Effector memory CD4-positive, alpha-beta T cell (primary cell): ENCODE results near the gene CEP85.
A peak's percentile ranks its signal among the peaks of the same experiment; 100 is the strongest.

Experiments used
- DNase-seq, 3 donors: peaks; one replicate each; pipeline ENCODE4 v3.0.0-alpha.2; 2020
- H3K27ac ChIP-seq: 2 replicates; pipeline ENCODE4 v1.7.0; 2013; ENCODE audit warnings: mild to moderate bottlenecking, low read length, moderate library complexity; ENCODE audit not compliant: insufficient read depth, poor library complexity, severe bottlenecking
- H3K27me3 ChIP-seq: replicated peaks from 2 replicates; pipeline ENCODE4 v1.7.0; 2013; ENCODE audit warnings: mild to moderate bottlenecking, low read length; ENCODE audit not compliant: insufficient read depth, control insufficient read depth, poor library complexity, severe bottlenecking
- H3K36me3 ChIP-seq: 2 replicates; pipeline ENCODE4 v1.7.0; 2013; ENCODE audit warnings: mild to moderate bottlenecking, low read length, moderate library complexity; ENCODE audit not compliant: control insufficient read depth, insufficient read depth
- H3K4me1 ChIP-seq: 2 replicates; pipeline ENCODE4 v1.7.0; 2013; ENCODE audit warnings: low read length, mild to moderate bottlenecking; ENCODE audit not compliant: control insufficient read depth, insufficient read depth, poor library complexity, severe bottlenecking
- H3K4me3 ChIP-seq: 2 replicates; pipeline ENCODE4 v1.7.0; 2013; ENCODE audit warnings: low read length, low read depth, mild to moderate bottlenecking; ENCODE audit not compliant: insufficient read depth, poor library complexity, severe bottlenecking
- H3K9me3 ChIP-seq: 2 replicates; pipeline ENCODE4 v1.7.0; 2013; ENCODE audit warnings: mild to moderate bottlenecking, low read length, moderate library complexity; ENCODE audit not compliant: control insufficient read depth
- total RNA-seq, 3 donors: gene quantifications; one replicate each; lab custom pipeline; 2026; lab: John Stamatoyannopoulos, UW

Gene CEP85
- total RNA-seq = 21.2 to 30.6 (median 29.4) reads per million in 3 donors

GRCh38 chr1:26233903-26234643, at the start of gene CEP85:
TSS of gene CEP85 (plus strand) at chr1:26234200. CDS start at chr1:26239784, 5,584 bp downstream.
- Histone ChIP-seq H3K4me1 (peaks cover 9% of the 10 kb centered on the region), H3K36me3 (no peaks in the 10 kb centered on the region), H3K4me3 (peak within 1 kb of the TSS; percentile 88), H3K27ac (peak within 1 kb of the TSS; percentile 84), H3K9me3 (no peaks in the 10 kb centered on the region), H3K27me3 (no peaks in the 10 kb centered on the region)
- peak; percentile 96 to 99 (median 97) for DNase-seq

GRCh38 chr1:26184883-26185282, 49.1 kb upstream of the CEP85 start:
- no peaks in the 10 kb centered on the region for H3K36me3 ChIP-seq
- no peaks in the 10 kb centered on the region for H3K27me3 ChIP-seq
- DNase-seq = no peak
- no peaks in the 10 kb centered on the region for H3K4me1 ChIP-seq
- no peaks in the 10 kb centered on the region for H3K9me3 ChIP-seq
- H3K27ac ChIP-seq = no peak overlapping the region
- H3K4me3 ChIP-seq = no peak overlapping the region

- Histone ChIP-seq H3K27me3 (no peaks in the 10 kb centered on the region), H3K36me3 (no peaks in the 10 kb centered on the region), H3K9me3 (no peaks in the 10 kb centered on the region), H3K4me3 (no peak overlapping the region), H3K27ac (no peak overlapping the region), H3K4me1 (no peaks in the 10 kb centered on the region)
- DNase-seq = no peak
These were observed 46.1 kb upstream of the CEP85 start for GRCh38 chr1:26187882-26188281.

- H3K9me3 ChIP-seq = no peaks in the 10 kb centered on the region
- no peaks in the 10 kb centered on the region for H3K4me1 ChIP-seq
- no peaks in the 10 kb centered on the region for H3K27me3 ChIP-seq
- no peak overlapping the region for H3K27ac ChIP-seq
- H3K4me3 ChIP-seq = no peak overlapping the region
- no peak for DNase-seq
- H3K36me3 ChIP-seq = no peaks in the 10 kb centered on the region
These were observed 45.5 kb upstream of the CEP85 start for GRCh38 chr1:26188477-26188876.

- no peaks in the 10 kb centered on the region for H3K9me3 ChIP-seq
- no peaks in the 10 kb centered on the region for H3K36me3 ChIP-seq
- no peak overlapping the region for H3K27ac ChIP-seq
- DNase-seq = no peak
- no peaks in the 10 kb centered on the region for H3K4me1 ChIP-seq
- no peaks in the 10 kb centered on the region for H3K27me3 ChIP-seq
- no peak overlapping the region for H3K4me3 ChIP-seq
These were observed 44.7 kb upstream of the CEP85 start for GRCh38 chr1:26189331-26189730.

- Histone ChIP-seq H3K9me3 (no peaks in the 10 kb centered on the region), H3K27ac (no peak overlapping the region), H3K4me3 (no peak overlapping the region), H3K27me3 (no peaks in the 10 kb centered on the region), H3K4me1 (no peaks in the 10 kb centered on the region), H3K36me3 (no peaks in the 10 kb centered on the region)
- DNase-seq = no peak
These were observed 44.2 kb upstream of the CEP85 start for GRCh38 chr1:26189751-26190275.

GRCh38 chr1:26190373-26190987, 43.5 kb upstream of the CEP85 start, which contains the start of gene CATSPER4:
TSS of gene CATSPER4 (plus strand) at chr1:26190602. CDS start at chr1:26190628, 26 bp downstream.
- H3K4me1 ChIP-seq = no peaks in the 10 kb centered on the region
- no peak for DNase-seq
- H3K36me3 ChIP-seq = no peaks in the 10 kb centered on the region
- no peaks in the 10 kb centered on the region for H3K27me3 ChIP-seq
- no peaks in the 10 kb centered on the region for H3K9me3 ChIP-seq
- H3K4me3 ChIP-seq = no peak within 1 kb of the TSS
- no peak within 1 kb of the TSS for H3K27ac ChIP-seq

GRCh38 chr1:26191739-26192138, 42.3 kb upstream of the CEP85 start:
- Histone ChIP-seq H3K27ac (no peak overlapping the region), H3K4me3 (no peak overlapping the region), H3K36me3 (no peaks in the 10 kb centered on the region), H3K4me1 (no peaks in the 10 kb centered on the region), H3K9me3 (no peaks in the 10 kb centered on the region), H3K27me3 (no peaks in the 10 kb centered on the region)
- no peak for DNase-seq

- Histone ChIP-seq H3K4me1 (peaks cover 3% of the 10 kb centered on the region), H3K27me3 (no peaks in the 10 kb centered on the region), H3K27ac (no peak overlapping the region), H3K9me3 (no peaks in the 10 kb centered on the region), H3K36me3 (no peaks in the 10 kb centered on the region), H3K4me3 (no peak overlapping the region)
- DNase-seq = no peak
These were observed 38.2 kb upstream of the CEP85 start for GRCh38 chr1:26195805-26196204.

GRCh38 chr1:26197301-26197700, 36.7 kb upstream of the CEP85 start:
- H3K27ac ChIP-seq = no peak overlapping the region
- no peaks in the 10 kb centered on the region for H3K36me3 ChIP-seq
- H3K4me1 ChIP-seq = peaks cover 18% of the 10 kb centered on the region
- no peak overlapping the region for H3K4me3 ChIP-seq
- H3K27me3 ChIP-seq = no peaks in the 10 kb centered on the region
- no peak for DNase-seq
- no peaks in the 10 kb centered on the region for H3K9me3 ChIP-seq
